ENCODE results near the gene SLC7A4.
"Not testable (repeated sequence)": the region's sequence is repeated elsewhere in the genome, so short reads cannot be mapped to it uniquely, and the experiment has no call there.

The SLC7A4 gene

GRCh38 chr22:21068681-21069276, 36.4 kb upstream of the SLC7A4 start:
- Histone ChIP-seq H3K4me2 (ENCODE audit: low read length) (no peak overlapping the region), H3K9me3 (ENCODE audit: control insufficient read depth, low read length) (no peaks in the 10 kb centered on the region), H2AFZ (no peak overlapping the region), H3K9ac (no peak overlapping the region), H3K4me1 (no peaks in the 10 kb centered on the region), H3K27me3 (ENCODE audit: control insufficient read depth, insufficient read depth, low read length) (no peaks in the 10 kb centered on the region), H3K79me2 (no peaks in the 10 kb centered on the region), H3K4me3 (ENCODE audit: low read depth, low read length) (no peak overlapping the region), H3K27ac (no peak overlapping the region), H3K36me3 (ENCODE audit: control insufficient read depth, insufficient read depth, low read length) (no peaks in the 10 kb centered on the region)
- no peak for TF ChIP-seq CTCF (IDR thresholded peaks at IDR 0.05)

- Histone ChIP-seq H3K4me3 (ENCODE audit: low read depth, low read length) (no peak overlapping the region), H3K27ac (no peak overlapping the region), H3K4me2 (ENCODE audit: low read length) (no peak overlapping the region), H3K36me3 (ENCODE audit: control insufficient read depth, insufficient read depth, low read length) (no peaks in the 10 kb centered on the region), H3K9me3 (ENCODE audit: control insufficient read depth, low read length) (no peaks in the 10 kb centered on the region), H3K27me3 (ENCODE audit: control insufficient read depth, insufficient read depth, low read length) (no peaks in the 10 kb centered on the region), H2AFZ (no peak overlapping the region), H3K79me2 (no peaks in the 10 kb centered on the region), H3K9ac (no peak overlapping the region), H3K4me1 (no peaks in the 10 kb centered on the region)
- TF ChIP-seq CTCF (IDR thresholded peaks at IDR 0.05): no peak
Measured at GRCh38 chr22:21067901-21068680, 35.7 kb upstream of the SLC7A4 start.

GRCh38 chr22:21067075-21067900, 34.9 kb upstream of the SLC7A4 start:
- H3K4me1 ChIP-seq: no peaks in the 10 kb centered on the region
- no peak overlapping the region for H3K27ac ChIP-seq
- H3K9ac ChIP-seq: no peak overlapping the region
- H2AFZ ChIP-seq: no peak overlapping the region
- H3K36me3 ChIP-seq (ENCODE audit: control insufficient read depth, insufficient read depth, low read length): no peaks in the 10 kb centered on the region
- H3K4me2 ChIP-seq (ENCODE audit: low read length): no peak overlapping the region
- no peaks in the 10 kb centered on the region for H3K27me3 ChIP-seq (ENCODE audit: control insufficient read depth, insufficient read depth, low read length)
- no peaks in the 10 kb centered on the region for H3K9me3 ChIP-seq (ENCODE audit: control insufficient read depth, low read length)
- TF ChIP-seq CTCF (IDR thresholded peaks at IDR 0.05): no peak
- no peak overlapping the region for H3K4me3 ChIP-seq (ENCODE audit: low read depth, low read length)
- H3K79me2 ChIP-seq: no peaks in the 10 kb centered on the region

GRCh38 chr22:21064917-21065864, 32.8 kb upstream of the SLC7A4 start:
- no peaks in the 10 kb centered on the region for H3K36me3 ChIP-seq (ENCODE audit: control insufficient read depth, insufficient read depth, low read length)
- H3K4me2 ChIP-seq (ENCODE audit: low read length): no peak overlapping the region
- no peaks in the 10 kb centered on the region for H3K9me3 ChIP-seq (ENCODE audit: control insufficient read depth, low read length)
- no peaks in the 10 kb centered on the region for H3K4me1 ChIP-seq
- no peak for TF ChIP-seq CTCF (IDR thresholded peaks at IDR 0.05)
- H3K27ac ChIP-seq: no peak overlapping the region
- no peak overlapping the region for H2AFZ ChIP-seq
- no peak overlapping the region for H3K4me3 ChIP-seq (ENCODE audit: low read depth, low read length)
- H3K27me3 ChIP-seq (ENCODE audit: control insufficient read depth, insufficient read depth, low read length): no peaks in the 10 kb centered on the region
- H3K9ac ChIP-seq: no peak overlapping the region
- H3K79me2 ChIP-seq: no peaks in the 10 kb centered on the region

GRCh38 chr22:21064425-21064824, 32.1 kb upstream of the SLC7A4 start:
- H3K9ac ChIP-seq; H2AFZ ChIP-seq; H3K4me1 ChIP-seq; H3K4me3 ChIP-seq (ENCODE audit: low read depth, low read length); H3K27ac ChIP-seq; H3K9me3 ChIP-seq (ENCODE audit: control insufficient read depth, low read length); H3K27me3 ChIP-seq (ENCODE audit: control insufficient read depth, insufficient read depth, low read length); H3K79me2 ChIP-seq; H3K4me2 ChIP-seq (ENCODE audit: low read length); H3K36me3 ChIP-seq (ENCODE audit: control insufficient read depth, insufficient read depth, low read length): not testable (repeated sequence)

- not testable (repeated sequence) for H3K79me2 ChIP-seq; H2AFZ ChIP-seq; H3K27me3 ChIP-seq (ENCODE audit: control insufficient read depth, insufficient read depth, low read length); H3K4me2 ChIP-seq (ENCODE audit: low read length); H3K36me3 ChIP-seq (ENCODE audit: control insufficient read depth, insufficient read depth, low read length); H3K9ac ChIP-seq; H3K4me3 ChIP-seq (ENCODE audit: low read depth, low read length); H3K9me3 ChIP-seq (ENCODE audit: control insufficient read depth, low read length); H3K4me1 ChIP-seq; H3K27ac ChIP-seq
Measured at GRCh38 chr22:21061660-21062321, 29.4 kb upstream of the SLC7A4 start.

Measured in parathyroid adenoma (tissue), 2 donors.